NB4 (cell line): ENCODE results near the gene FURIN.
"Not testable (repeated sequence)": the region's sequence is repeated elsewhere in the genome, so short reads cannot be mapped to it uniquely, and the experiment has no call there.

Experiments
- DNase-seq: peaks from one replicate; pipeline ENCODE4 v3.0.0; 2010; ENCODE audit warnings: low read depth
- H3K4me3 ChIP-seq: one replicate; pipeline ENCODE4 v1.5.1; 2011; ENCODE audit warnings: mild to moderate bottlenecking, low read depth, low read length, moderate library complexity
- CTCF ChIP-seq: IDR thresholded peaks from one replicate; pipeline ENCODE4 v1.5.1; 2012; ENCODE audit warnings: low read depth, low read length
- MAX ChIP-seq: IDR thresholded peaks from 2 replicates; pipeline ENCODE4 v1.6.1; 2011; ENCODE audit warnings: low read depth, low read length
- MYC ChIP-seq: IDR thresholded peaks from 2 replicates; pipeline ENCODE4 v1.6.1; 2011; ENCODE audit warnings: low read depth, low read length
- POLR2A ChIP-seq: IDR thresholded peaks from 2 replicates; pipeline ENCODE4 v1.6.1; 2011; ENCODE audit warnings: mild to moderate bottlenecking; ENCODE audit not compliant: insufficient read length; ENCODE audit errors: extremely low read depth

FURIN gene

GRCh38 chr15:90839187-90840071, 29.0 kb upstream of the FURIN start:
- peak overlapping the region; percentile 49 for H3K4me3 ChIP-seq

GRCh38 chr15:90840157-90840855, 28.1 kb upstream of the FURIN start:
- no peak overlapping the region for H3K4me3 ChIP-seq
- no peak for DNase-seq
- no peak for TF ChIP-seq POLR2A
- no peak for TF ChIP-seq CTCF
- no peak for TF ChIP-seq MAX
- no peak for TF ChIP-seq MYC

More at GRCh38 chr15:90839187-90840071, 29.0 kb upstream of the FURIN start:
- TF ChIP-seq CTCF (no peak), POLR2A (no peak), MYC (peak; percentile 6; the same call in 1 of the 2 replicates), MAX (no peak)
- DNase-seq, result peak; percentile 95

GRCh38 chr15:90840954-90841353, 27.4 kb upstream of the FURIN start:
- peak; percentile 36 for DNase-seq
- TF ChIP-seq MYC (no peak), MAX (no peak), POLR2A (no peak), CTCF (no peak)
- H3K4me3 ChIP-seq, result no peak overlapping the region

- TF ChIP-seq POLR2A, result no peak
- DNase-seq, result peak; percentile 63
- no peak overlapping the region for H3K4me3 ChIP-seq
These were observed 23.7 kb upstream of the FURIN start for GRCh38 chr15:90844696-90845095.

- peak; percentile 75 for TF ChIP-seq MYC
- peak; percentile 73 for TF ChIP-seq MAX
- TF ChIP-seq CTCF, result no peak
- peak; percentile 87 for DNase-seq
- H3K4me3 ChIP-seq, result no peak overlapping the region
These were observed 23.0 kb upstream of the FURIN start for GRCh38 chr15:90845201-90845949.

- H3K4me3 ChIP-seq, DNase-seq: not testable (repeated sequence)
These were observed 19.0 kb upstream of the FURIN start for GRCh38 chr15:90849424-90849823.
